ENCODE measurements around the gene EFS. TPM values are rescaled to one million over a fixed set of nuclear protein-coding genes. Genes with fewer than 3 reads are reported as not detected.

Gene EFS
- total and polyA plus RNA-seq, 4 experiments from 2014 or later: not detected

DNA sequence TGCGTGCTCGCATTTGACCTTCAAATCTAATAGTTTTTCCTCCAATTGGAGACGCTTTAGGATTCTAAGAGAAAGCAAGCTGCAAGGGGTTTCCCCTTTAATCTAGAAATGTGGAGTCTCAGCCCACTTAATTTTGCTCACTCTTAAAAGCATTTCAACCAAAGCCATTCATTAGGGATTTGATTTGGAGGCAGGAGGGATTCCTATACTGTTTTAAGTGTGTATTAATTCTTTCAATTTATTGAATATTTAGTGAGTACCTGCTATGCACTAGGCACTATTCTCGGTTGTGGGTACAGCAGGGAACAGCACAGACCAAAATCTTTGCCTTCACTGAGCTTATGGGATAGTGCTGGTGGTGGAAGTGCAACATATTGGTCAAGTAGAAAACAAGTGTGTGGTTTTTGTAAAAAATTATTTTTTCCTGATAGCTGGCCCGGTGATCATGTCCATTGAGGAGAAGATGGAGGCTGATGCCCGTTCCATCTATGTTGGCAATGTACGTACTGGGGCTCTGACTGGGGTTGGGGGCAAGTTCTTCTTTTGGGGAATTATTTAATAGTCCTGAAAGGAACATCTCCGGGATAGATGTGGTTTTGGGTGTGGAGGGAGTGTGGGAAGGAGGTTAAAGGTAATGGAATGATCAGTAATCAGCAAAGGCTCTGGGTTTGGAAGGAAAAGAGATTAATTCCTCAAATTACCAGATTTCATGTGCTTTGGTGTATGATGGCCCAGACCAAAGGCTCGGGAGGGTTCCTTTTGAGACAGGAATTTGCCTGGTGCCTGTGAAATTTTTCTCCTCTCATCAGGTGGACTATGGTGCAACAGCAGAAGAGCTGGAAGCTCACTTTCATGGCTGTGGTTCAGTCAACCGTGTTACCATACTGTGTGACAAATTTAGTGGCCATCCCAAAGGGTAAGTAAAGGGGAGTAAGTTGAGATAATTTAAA lies 42.1 kb downstream of the EFS start:
- CTCF ChIA-PET (ENCODE audit: partially characterized antibody): interaction anchor here (1.0 to 5.7 kb wide), 15 partner anchors 10 to 246 kb away, joined by 3 to 93 read pairs (median 5); partner anchors contain the start of genes ACIN1, C14orf119, CEBPE and HOMEZ
- H3K27ac ChIP-seq (ENCODE audit: low read depth, low read length): peak overlapping the region; percentile 72
- H3K36me3 ChIP-seq (ENCODE audit: insufficient read depth, low read length): peaks cover 18% of the 10 kb centered on the region
- H3K27ac Mint-ChIP-seq: peak overlapping the region; percentile 89 to 96 (median 93)
- peaks cover 0 to 2% of the 10 kb centered on the region in 2 donors for H3K27me3 Mint-ChIP-seq
- H3K36me3 Mint-ChIP-seq: peaks cover 26 to 43% of the 10 kb centered on the region in 2 donors
- intact Hi-C loops (cut with micrococcal nuclease): loop anchor here (10.0 kb wide), 1 partner anchor 728 kb away; the partner anchor contains the start of gene ABHD4
- H3K9me3 Mint-ChIP-seq: peaks cover 0 to 2% (median 0%) of the 10 kb centered on the region in 8 donors
- no peaks in the 10 kb centered on the region for H3K9me3 ChIP-seq (ENCODE audit: control insufficient read depth in 1 of 2, low read length in 2 of 2)
- H3K4me3 Mint-ChIP-seq: peak overlapping the region; percentile 90 to 92 (median 92)
- H3K4me3 ChIP-seq (ENCODE audit: low read length in 2 of 2): peak overlapping the region; percentile 63 to 98
- peaks cover 20 to 39% (median 28%) of the 10 kb centered on the region in 4 donors for H3K4me1 Mint-ChIP-seq
- H3K4me1 ChIP-seq (ENCODE audit: insufficient read depth, low read length): peaks cover 29% of the 10 kb centered on the region
- no peak for DNase-seq
- no peaks in the 10 kb centered on the region for H3K27me3 ChIP-seq (ENCODE audit: insufficient read depth, low read length)
- POLR2A ChIA-PET (ENCODE audit: partially characterized antibody): interaction anchor here (1.0 to 9.1 kb wide), 9 partner anchors 12 to 404 kb away, joined by 3 to 373 read pairs (median 19); partner anchors contain the start of genes ACIN1, BCL2L2, C14orf119 and HOMEZ

DNA sequence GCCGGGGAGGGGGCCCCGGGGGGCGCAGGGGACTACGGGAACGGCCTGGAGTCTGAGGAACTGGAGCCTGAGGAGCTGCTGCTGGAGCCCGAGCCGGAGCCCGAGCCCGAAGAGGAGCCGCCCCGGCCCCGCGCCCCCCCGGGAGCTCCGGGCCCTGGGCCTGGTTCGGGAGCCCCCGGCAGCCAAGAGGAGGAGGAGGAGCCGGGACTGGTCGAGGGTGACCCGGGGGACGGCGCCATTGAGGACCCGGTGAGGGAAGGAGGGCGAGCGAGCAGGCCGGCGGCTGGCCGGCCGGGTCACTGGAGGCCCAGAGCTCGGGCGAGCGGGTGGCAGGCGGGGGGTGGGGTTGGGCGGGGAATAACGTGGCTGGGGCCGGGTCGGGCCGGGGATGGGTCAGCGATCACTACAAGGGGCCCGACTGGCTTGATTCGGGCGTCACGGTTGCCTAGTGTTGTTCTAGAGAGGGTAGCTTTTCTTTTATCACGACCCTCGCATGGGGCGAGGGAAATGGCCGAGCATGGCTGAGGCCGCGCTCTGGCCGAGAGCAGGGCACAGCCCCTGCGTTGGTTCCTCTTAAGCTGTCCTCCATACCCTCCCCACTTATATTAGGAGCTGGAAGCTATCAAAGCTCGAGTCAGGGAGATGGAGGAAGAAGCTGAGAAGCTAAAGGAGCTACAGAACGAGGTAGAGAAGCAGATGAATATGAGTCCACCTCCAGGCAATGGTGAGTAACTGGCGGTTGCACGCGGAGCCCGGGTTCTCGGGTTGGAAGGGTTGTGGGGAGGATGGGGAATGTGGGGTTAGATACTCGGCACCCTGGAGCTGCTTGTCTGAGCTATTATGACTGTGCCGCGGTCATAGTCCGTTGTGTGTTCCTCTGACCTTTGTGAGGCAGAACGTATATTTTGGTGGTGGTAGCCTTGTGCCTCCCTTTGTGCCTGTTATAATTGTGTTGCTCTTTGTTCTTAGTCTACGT lies 43.1 kb downstream of the EFS start:
- Mint-ChIP-seq H3K9me3 (peaks cover 0 to 2% (median 0%) of the 10 kb centered on the region in 8 donors), H3K4me3 (peak overlapping the region; percentile 90 to 92 (median 92)), H3K4me1 (peaks cover 20 to 37% (median 28%) of the 10 kb centered on the region in 4 donors), H3K36me3 (peaks cover 26 to 43% of the 10 kb centered on the region in 2 donors), H3K27me3 (peaks cover 0 to 2% of the 10 kb centered on the region in 2 donors), H3K27ac (peak overlapping the region; percentile 89 to 96 (median 93))
- DNase-seq: peak; percentile 25 to 74 (median 34)
- ChIA-PET CTCF (ENCODE audit: partially characterized antibody) (interaction anchor here (1.0 to 5.7 kb wide), 21 partner anchors 9 to 392 kb away, joined by 3 to 93 read pairs (median 5); partner anchors contain the start of genes ACIN1, C14orf119, CEBPE and HOMEZ), POLR2A (ENCODE audit: partially characterized antibody) (interaction anchor here (0.9 to 9.1 kb wide), 26 partner anchors 11 to 1121 kb away, joined by 3 to 373 read pairs (median 5); partner anchors contain the start of genes ACIN1, AP1G2, BCL2L2 and C14orf119)
- Histone ChIP-seq H3K9me3 (ENCODE audit: control insufficient read depth in 1 of 2, low read length in 2 of 2) (no peaks in the 10 kb centered on the region), H3K27me3 (ENCODE audit: insufficient read depth, low read length) (no peaks in the 10 kb centered on the region), H3K27ac (ENCODE audit: low read depth, low read length) (peak overlapping the region; percentile 72), H3K4me1 (ENCODE audit: insufficient read depth, low read length) (peaks cover 29% of the 10 kb centered on the region), H3K36me3 (ENCODE audit: insufficient read depth, low read length) (peaks cover 18% of the 10 kb centered on the region), H3K4me3 (ENCODE audit: low read length in 2 of 2) (peak overlapping the region; percentile 63 to 98)
- intact Hi-C loops (cut with micrococcal nuclease): loop anchor here (1.0 to 10.0 kb wide), 7 partner anchors 21 to 727 kb away; partner anchors contain the start of genes ABHD4, AP1G2, HOMEZ and NGDN

DNA sequence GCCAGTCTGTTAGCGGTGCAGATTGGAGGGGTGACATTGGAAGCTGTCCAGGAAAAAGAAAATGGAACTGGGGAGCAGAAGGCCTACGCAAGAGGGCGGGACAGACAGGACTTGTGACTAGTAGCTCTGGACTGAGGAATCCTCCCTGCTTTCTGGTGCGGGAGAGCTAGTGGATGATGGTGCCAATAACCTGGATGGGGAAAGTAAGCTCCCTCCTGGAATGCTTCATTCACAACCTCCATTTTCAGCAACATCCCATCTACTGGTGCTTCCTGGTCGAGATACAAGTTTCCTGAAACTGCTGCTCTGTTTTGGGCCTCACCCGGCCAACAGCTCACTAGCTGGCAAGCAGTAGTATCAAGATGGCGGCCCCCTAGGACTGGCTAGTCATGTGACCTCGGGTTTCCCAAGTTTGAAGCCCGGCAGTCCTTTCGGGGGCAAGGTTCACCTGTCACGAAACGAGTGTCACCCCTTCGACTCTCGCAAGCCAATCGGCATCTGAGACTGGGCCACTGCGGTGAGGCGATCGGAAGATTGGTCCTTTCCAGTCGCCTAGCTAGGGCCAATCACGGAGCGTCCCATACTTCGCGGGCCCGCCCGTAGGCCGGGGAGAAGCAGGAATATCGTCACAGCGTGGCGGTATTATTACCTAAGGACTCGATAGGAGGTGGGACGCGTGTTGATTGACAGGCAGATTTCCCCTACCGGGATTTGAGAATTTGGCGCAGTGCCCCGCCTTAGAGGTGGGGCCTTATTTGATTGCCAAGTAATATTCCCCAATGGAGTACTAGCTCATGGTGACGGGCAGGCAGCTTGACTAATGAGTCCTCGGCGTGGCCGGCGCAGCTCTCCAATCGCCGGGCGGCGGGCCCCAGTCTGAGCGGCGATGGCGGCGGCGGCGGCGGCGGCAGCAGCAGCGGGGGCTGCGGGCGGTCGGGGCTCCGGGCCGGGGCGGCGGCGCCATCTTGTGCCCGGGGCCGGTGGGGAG lies 44.1 kb downstream of the EFS start, which contains the start of gene PABPN1:
TSS of gene PABPN1 (plus strand) at position 874 of the 988 bp plus-strand sequence. CDS start at position 887, 13 bp downstream.
- DNase-seq: peak; percentile 96 to 100 (median 99)
- no peaks in the 10 kb centered on the region for H3K9me3 ChIP-seq (ENCODE audit: control insufficient read depth in 1 of 2, low read length in 2 of 2)
- H3K27me3 Mint-ChIP-seq: peaks cover 0 to 2% of the 10 kb centered on the region in 2 donors
- H3K36me3 Mint-ChIP-seq: peaks cover 22 to 40% of the 10 kb centered on the region in 2 donors
- CTCF ChIA-PET (ENCODE audit: partially characterized antibody): interaction anchor here (0.6 to 5.7 kb wide), 22 partner anchors 9 to 391 kb away, joined by 3 to 93 read pairs (median 4); partner anchors contain the start of genes HOMEZ and PPP1R3E
- peaks cover 18 to 37% (median 27%) of the 10 kb centered on the region in 4 donors for H3K4me1 Mint-ChIP-seq
- H3K4me1 ChIP-seq (ENCODE audit: insufficient read depth, low read length): peaks cover 29% of the 10 kb centered on the region
- H3K27me3 ChIP-seq (ENCODE audit: insufficient read depth, low read length): no peaks in the 10 kb centered on the region
- H3K4me3 Mint-ChIP-seq: peak within 1 kb of the TSS; percentile 91 to 94 (median 92)
- peaks cover 0 to 2% (median 0%) of the 10 kb centered on the region in 8 donors for H3K9me3 Mint-ChIP-seq
- H3K36me3 ChIP-seq (ENCODE audit: insufficient read depth, low read length): peaks cover 18% of the 10 kb centered on the region
- H3K27ac ChIP-seq (ENCODE audit: low read depth, low read length): peak within 1 kb of the TSS; percentile 89
- H3K4me3 ChIP-seq (ENCODE audit: low read length in 2 of 2): peak within 1 kb of the TSS; percentile 73 to 98
- POLR2A ChIA-PET (ENCODE audit: partially characterized antibody): interaction anchor here (0.8 to 9.1 kb wide), 31 partner anchors 9 to 1122 kb away, joined by 3 to 373 read pairs (median 5); partner anchors contain the start of genes ACIN1, AP1G2, BCL2L2 and C14orf119
- H3K27ac Mint-ChIP-seq: peak within 1 kb of the TSS; percentile 90 to 99 (median 98)
- intact Hi-C loops (cut with micrococcal nuclease): loop anchor here (1.0 to 10.0 kb wide), 7 partner anchors 20 to 726 kb away; partner anchors contain the start of genes ABHD4, AP1G2, HOMEZ and NGDN

DNA sequence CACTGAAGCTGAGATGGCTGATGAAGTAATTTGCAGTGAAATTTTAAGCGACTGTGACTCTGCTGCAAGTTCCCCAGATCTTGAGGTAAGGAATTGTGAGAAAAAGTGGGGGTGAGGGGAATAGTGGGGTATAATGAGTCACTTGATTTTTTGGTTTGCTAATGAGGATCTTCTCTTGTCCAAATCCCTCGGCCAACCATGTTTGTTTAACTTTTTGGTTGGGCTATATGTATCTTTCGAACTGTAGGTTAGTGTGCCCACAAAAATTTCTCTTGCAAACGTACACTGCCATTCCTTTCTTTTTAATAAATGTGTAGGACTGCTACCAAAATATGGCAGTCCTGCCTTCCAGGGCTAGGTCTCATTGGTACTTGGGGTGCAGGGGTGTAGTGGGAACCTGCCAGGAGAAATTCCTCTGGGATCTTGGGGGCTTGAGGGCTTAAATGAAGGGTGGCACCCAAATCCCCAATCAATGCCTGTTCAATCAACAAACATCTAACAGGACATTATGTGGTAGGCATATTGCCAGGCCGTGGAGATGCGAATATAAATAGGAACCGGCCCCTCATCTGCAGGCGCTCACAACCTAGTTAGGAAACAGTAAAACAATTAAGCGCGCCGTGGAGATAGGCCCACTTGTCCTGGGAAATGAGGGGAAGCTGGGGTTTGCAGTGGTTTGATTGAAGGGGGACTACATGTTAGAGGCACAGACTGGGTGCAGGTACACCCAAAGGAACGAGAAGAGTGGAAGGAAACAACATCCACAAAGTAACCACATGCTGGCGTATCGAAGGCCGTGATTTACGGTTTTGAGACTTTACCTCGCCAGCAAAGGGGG lies 45.0 kb downstream of the EFS start:
- peaks cover 14% of the 10 kb centered on the region for H3K36me3 ChIP-seq (ENCODE audit: insufficient read depth, low read length)
- Mint-ChIP-seq H3K27ac (peak overlapping the region; percentile 90 to 99 (median 98)), H3K9me3 (peaks cover 0 to 2% (median 0%) of the 10 kb centered on the region in 8 donors), H3K4me1 (peaks cover 18 to 37% (median 27%) of the 10 kb centered on the region in 4 donors), H3K4me3 (peak overlapping the region; percentile 85 to 94 (median 90)), H3K36me3 (peaks cover 19 to 34% of the 10 kb centered on the region in 2 donors), H3K27me3 (peaks cover 0 to 2% of the 10 kb centered on the region in 2 donors)
- H3K27ac ChIP-seq (ENCODE audit: low read depth, low read length): peak overlapping the region; percentile 89
- DNase-seq: peak in 1 of 5 donors; percentile 50
- intact Hi-C loops (cut with micrococcal nuclease): loop anchor here (10.0 kb wide), 1 partner anchor 725 kb away; the partner anchor contains the start of gene ABHD4
- H3K4me3 ChIP-seq (ENCODE audit: low read length in 2 of 2): peak overlapping the region; percentile 4 to 73
- peaks cover 29% of the 10 kb centered on the region for H3K4me1 ChIP-seq (ENCODE audit: insufficient read depth, low read length)
- CTCF ChIA-PET (ENCODE audit: partially characterized antibody): interaction anchor here (0.9 to 5.7 kb wide), 12 partner anchors 9 to 251 kb away, joined by 3 to 93 read pairs (median 4); partner anchors contain the start of genes HOMEZ and PPP1R3E
- H3K27me3 ChIP-seq (ENCODE audit: insufficient read depth, low read length): no peaks in the 10 kb centered on the region
- POLR2A ChIA-PET (ENCODE audit: partially characterized antibody): interaction anchor here (0.9 to 9.1 kb wide), 19 partner anchors 8 to 922 kb away, joined by 3 to 373 read pairs (median 7); partner anchors contain the start of genes ACIN1, BCL2L2, C14orf119 and HOMEZ
- H3K9me3 ChIP-seq (ENCODE audit: control insufficient read depth in 1 of 2, low read length in 2 of 2): no peaks in the 10 kb centered on the region

DNA sequence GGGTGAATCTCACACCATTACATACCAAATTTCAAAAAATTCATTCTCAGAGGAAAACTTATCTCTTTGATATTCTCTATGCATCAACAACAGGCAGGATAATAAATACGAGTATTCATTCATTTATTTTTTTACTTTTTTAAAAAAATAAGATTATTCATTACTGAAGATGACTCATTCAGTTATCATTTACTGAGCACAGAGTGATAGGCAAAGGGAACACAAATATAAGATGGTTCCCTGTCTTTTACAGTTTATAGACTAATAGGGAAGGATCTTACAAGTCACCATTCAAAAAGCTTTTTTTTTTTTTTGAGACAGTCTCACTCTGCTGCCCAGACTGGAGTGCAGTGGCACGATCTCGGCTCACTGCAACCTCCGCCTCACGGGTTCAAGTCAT lies 48.7 kb downstream of the EFS start:
- ChIA-PET CTCF (ENCODE audit: partially characterized antibody) (interaction anchor here (0.7 to 0.9 kb wide), 2 partner anchors 11 to 509 kb away, joined by 3 read pairs; no protein-coding TSS in a partner anchor), POLR2A (ENCODE audit: partially characterized antibody) (interaction anchor here (9.1 kb wide), 1 partner anchor 11 kb away, joined by 373 read pairs; the partner anchor contains the start of genes BCL2L2 and PPP1R3E)
- no peak overlapping the region for H3K4me3 Mint-ChIP-seq
- H3K27me3 ChIP-seq (ENCODE audit: insufficient read depth, low read length): no peaks in the 10 kb centered on the region
- peaks cover 0 to 3% of the 10 kb centered on the region in 2 donors for H3K36me3 Mint-ChIP-seq
- no peaks in the 10 kb centered on the region for H3K9me3 ChIP-seq (ENCODE audit: control insufficient read depth in 1 of 2, low read length in 2 of 2)
- H3K4me1 ChIP-seq (ENCODE audit: insufficient read depth, low read length): peaks cover 10% of the 10 kb centered on the region
- H3K27me3 Mint-ChIP-seq: peaks cover 0 to 2% of the 10 kb centered on the region in 2 donors
- H3K27ac Mint-ChIP-seq: no peak overlapping the region
- H3K4me1 Mint-ChIP-seq: peaks cover 7 to 20% (median 12%) of the 10 kb centered on the region in 4 donors
- DNase-seq: no peak
- no peaks in the 10 kb centered on the region for H3K36me3 ChIP-seq (ENCODE audit: insufficient read depth, low read length)
- intact Hi-C loops (cut with micrococcal nuclease): no loop called here
- H3K4me3 ChIP-seq (ENCODE audit: low read length in 2 of 2): no peak overlapping the region
- H3K27ac ChIP-seq (ENCODE audit: low read depth, low read length): no peak overlapping the region
- H3K9me3 Mint-ChIP-seq: peaks cover 0 to 2% (median 0%) of the 10 kb centered on the region in 8 donors
